ENCODE results near the gene SLC43A1. TPM values are rescaled to one million over a fixed set of nuclear protein-coding genes. Genes with fewer than 3 reads are reported as not detected.
A peak's percentile ranks its signal among the peaks of the same experiment; 100 is the strongest.

The SLC43A1 gene
- total RNA-seq, 4 donors from 2014 or later, result 13.1 to 48.4 (median 22.5) TPM

GRCh38 chr11:57516061-57516443, 550 bp upstream of the SLC43A1 start:
- H3K27ac ChIP-seq, result peak overlapping the region; percentile 84

GRCh38 chr11:57514538-57515331, 767 bp downstream of the SLC43A1 start:
- Histone ChIP-seq H3K4me3 (peak overlapping the region; percentile 63 to 82), H3K27ac (peak overlapping the region; percentile 84), H3K9me3 (no peaks in the 10 kb centered on the region), H3K27me3 (no peaks in the 10 kb centered on the region), H3K4me1 (no peaks in the 10 kb centered on the region), H3K36me3 (no peaks in the 10 kb centered on the region)
- intact Hi-C loops (cut with DNase I; ENCODE audit: low total_unique reads), result no loop called here
- TF ChIP-seq CTCF (IDR thresholded peaks at IDR 0.05), result no peak
- DNase-seq, result peak; percentile 60 to 61

More at GRCh38 chr11:57516061-57516443, 550 bp upstream of the SLC43A1 start:
- Histone ChIP-seq H3K9me3 (no peaks in the 10 kb centered on the region), H3K27me3 (no peaks in the 10 kb centered on the region), H3K4me1 (no peaks in the 10 kb centered on the region), H3K4me3 (peak overlapping the region; percentile 63 to 82), H3K36me3 (no peaks in the 10 kb centered on the region)
- no peak for DNase-seq
- TF ChIP-seq CTCF (IDR thresholded peaks at IDR 0.05) (no peak), POLR2A (IDR thresholded peaks at IDR 0.05) (no peak)
- intact Hi-C loops (cut with DNase I; ENCODE audit: low total_unique reads), result no loop called here

GRCh38 chr11:57513911-57514537, 1.5 kb downstream of the SLC43A1 start:
- Histone ChIP-seq H3K9me3 (no peaks in the 10 kb centered on the region), H3K4me3 (peak overlapping the region; percentile 63 to 82), H3K27me3 (no peaks in the 10 kb centered on the region), H3K27ac (peak overlapping the region; percentile 84), H3K4me1 (no peaks in the 10 kb centered on the region), H3K36me3 (no peaks in the 10 kb centered on the region)
- TF ChIP-seq POLR2A (IDR thresholded peaks at IDR 0.05) (no peak), CTCF (IDR thresholded peaks at IDR 0.05) (no peak)
- intact Hi-C loops (cut with DNase I; ENCODE audit: low total_unique reads), result no loop called here
- peak; percentile 40 to 41 for DNase-seq

- no peak for DNase-seq
- Histone ChIP-seq H3K27ac (peak overlapping the region; percentile 84), H3K4me1 (no peaks in the 10 kb centered on the region), H3K36me3 (no peaks in the 10 kb centered on the region), H3K4me3 (peak overlapping the region in 1 of 2 donors; percentile 63), H3K9me3 (no peaks in the 10 kb centered on the region), H3K27me3 (no peaks in the 10 kb centered on the region)
- intact Hi-C loops (cut with DNase I; ENCODE audit: low total_unique reads), result no loop called here
- TF ChIP-seq POLR2A (IDR thresholded peaks at IDR 0.05) (no peak), CTCF (IDR thresholded peaks at IDR 0.05) (no peak)
These were observed 2.1 kb downstream of the SLC43A1 start for GRCh38 chr11:57513452-57513795.
